Adrenal gland (tissue), 5 donors: ENCODE measurements around the gene IDH1.

Experiments used
- POLR2A ChIP-seq, 2 donors: fragments of 450-650 bp; IDR thresholded peaks; one replicate each; pipeline ENCODE4 v1.6.1; 2017; ENCODE audit warnings: antibody characterized with exemption in 2 of 2, mild to moderate bottlenecking in 2 of 2, moderate library complexity in 1 of 2
- TF ChIP-seq, protein P1 (sequence below), 6 experiments: fragments of 450-650 bp in 4 of 6; fragments of 200-600 bp in 2 of 6; sonication (generic) in 1 of 6; IDR thresholded peaks; 1 replicate in 5 of 6; 2 replicates in 1 of 6; pipeline versions ENCODE4 v1.5.1 to v1.8.0; 2016 to 2021; ENCODE audit warnings: antibody characterized with exemption in 6 of 6, mild to moderate bottlenecking in 2 of 6, moderate library complexity in 1 of 6
- donor health status: DM: no; HTN: no; CAD: no.

DNA sequence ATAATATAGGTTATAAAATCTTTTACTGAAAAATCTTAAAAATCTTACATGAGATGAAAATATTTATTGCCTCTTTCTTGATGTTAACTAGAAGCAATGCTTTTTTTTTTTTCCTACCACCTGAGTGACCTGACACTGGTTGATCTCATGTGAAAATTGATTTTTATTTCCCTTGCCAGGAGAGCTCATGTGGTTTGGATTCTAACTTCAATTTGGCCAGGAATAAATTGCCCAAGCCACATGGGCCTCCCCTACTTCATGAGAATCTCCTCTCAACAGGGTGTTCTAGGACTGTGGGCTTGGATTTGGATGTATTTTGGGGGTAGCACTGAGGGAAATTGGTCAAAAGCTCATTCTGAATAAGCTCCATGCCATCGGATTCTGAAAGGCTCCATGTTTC lies 20.1 kb downstream of the IDH1 start:
- TF ChIP-seq, protein P1, sequence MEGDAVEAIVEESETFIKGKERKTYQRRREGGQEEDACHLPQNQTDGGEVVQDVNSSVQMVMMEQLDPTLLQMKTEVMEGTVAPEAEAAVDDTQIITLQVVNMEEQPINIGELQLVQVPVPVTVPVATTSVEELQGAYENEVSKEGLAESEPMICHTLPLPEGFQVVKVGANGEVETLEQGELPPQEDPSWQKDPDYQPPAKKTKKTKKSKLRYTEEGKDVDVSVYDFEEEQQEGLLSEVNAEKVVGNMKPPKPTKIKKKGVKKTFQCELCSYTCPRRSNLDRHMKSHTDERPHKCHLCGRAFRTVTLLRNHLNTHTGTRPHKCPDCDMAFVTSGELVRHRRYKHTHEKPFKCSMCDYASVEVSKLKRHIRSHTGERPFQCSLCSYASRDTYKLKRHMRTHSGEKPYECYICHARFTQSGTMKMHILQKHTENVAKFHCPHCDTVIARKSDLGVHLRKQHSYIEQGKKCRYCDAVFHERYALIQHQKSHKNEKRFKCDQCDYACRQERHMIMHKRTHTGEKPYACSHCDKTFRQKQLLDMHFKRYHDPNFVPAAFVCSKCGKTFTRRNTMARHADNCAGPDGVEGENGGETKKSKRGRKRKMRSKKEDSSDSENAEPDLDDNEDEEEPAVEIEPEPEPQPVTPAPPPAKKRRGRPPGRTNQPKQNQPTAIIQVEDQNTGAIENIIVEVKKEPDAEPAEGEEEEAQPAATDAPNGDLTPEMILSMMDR (IDR thresholded peaks at IDR 0.05), result no peak
- TF ChIP-seq POLR2A (IDR thresholded peaks at IDR 0.05), result no peak
